Thoracic aorta (tissue), 2 donors: Measurements from ENCODE around the gene IFT88. TPM values are rescaled to one million over a fixed set of nuclear protein-coding genes. Genes with fewer than 3 reads are reported as not detected.

Experiments used
- ATAC-seq: fragments of 150-250 bp; one replicate; pipeline ENCODE4 v1.8.0; 2017; ENCODE audit warnings: low read depth; ENCODE audit not compliant: insufficient number of reproducible peaks, low FRiP score
- DNase-seq: peaks from one replicate; pipeline ENCODE4 v3.0.0-alpha.2; 2020; ENCODE audit warnings: low spot score
- H3K27ac ChIP-seq, 2 donors: fragments of 200-600 bp; sonication (generic); 1 replicate in 1 of 2; 2 replicates in 1 of 2; pipeline ENCODE4 v1.5.1; 2016; ENCODE audit warnings: mild to moderate bottlenecking in 2 of 2, moderate library complexity in 2 of 2
- H3K27me3 ChIP-seq: fragments of 200-600 bp; sonication (generic); replicated peaks from 2 replicates; pipeline ENCODE4 v1.6.0; 2016; ENCODE audit warnings: mild to moderate bottlenecking; ENCODE audit not compliant: insufficient read depth
- H3K36me3 ChIP-seq: fragments of 200-600 bp; sonication (generic); one replicate; pipeline ENCODE4 v1.5.1; 2016
- H3K4me1 ChIP-seq, 2 donors: fragments of 200-600 bp; sonication (generic); 1 replicate in 1 of 2; 2 replicates in 1 of 2; pipeline versions ENCODE4 v1.5.1 to v1.6.0; 2016; ENCODE audit warnings: low read depth in 2 of 2, mild to moderate bottlenecking in 1 of 2; ENCODE audit not compliant: control insufficient read depth in 1 of 2
- H3K4me3 ChIP-seq: fragments of 200-600 bp; sonication (generic); 2 replicates; pipeline ENCODE4 v1.5.1; 2016; ENCODE audit warnings: mild to moderate bottlenecking
- H3K9me3 ChIP-seq: fragments of 200-600 bp; sonication (generic); 2 replicates; pipeline ENCODE4 v1.5.1; 2016
- CTCF ChIP-seq: fragments of 200-600 bp; sonication (generic); IDR thresholded peaks from one replicate; pipeline ENCODE4 v1.5.1; 2019; ENCODE audit warnings: antibody characterized with exemption
- total RNA-seq, 2 donors: library from RNA; depleted of rRNA; stranded (reverse); fragments of >200 nt; gene quantifications; one replicate each; pipeline versions ENCODE4 v1.1.0 to v1.2.3, GENCODE V29; 2016

Gene IFT88
- total RNA-seq, 2 donors from 2014 or later = 8.8 to 13.0 TPM

- no peaks in the 10 kb centered on the region for H3K9me3 ChIP-seq
- no peak for DNase-seq
- H3K27ac ChIP-seq = no peak overlapping the region
- peaks cover 0 to 16% of the 10 kb centered on the region in 2 donors for H3K4me1 ChIP-seq
- no peak for TF ChIP-seq CTCF
- H3K4me3 ChIP-seq = no peak overlapping the region
- H3K36me3 ChIP-seq = no peaks in the 10 kb centered on the region
- ATAC-seq = no peak
- H3K27me3 ChIP-seq = no peaks in the 10 kb centered on the region
Measured at GRCh38 chr13:20701461-20701860, 134.5 kb downstream of the IFT88 start.

- no peaks in the 10 kb centered on the region for H3K36me3 ChIP-seq
- ATAC-seq (no peak), DNase-seq (no peak)
- no peaks in the 10 kb centered on the region for H3K27me3 ChIP-seq
- H3K4me3 ChIP-seq = peak overlapping the region; percentile 75
- no peak for TF ChIP-seq CTCF
- peaks cover 0 to 16% of the 10 kb centered on the region in 2 donors for H3K4me1 ChIP-seq
- H3K9me3 ChIP-seq = no peaks in the 10 kb centered on the region
- H3K27ac ChIP-seq = no peak overlapping the region
Measured at GRCh38 chr13:20702530-20702914, 135.6 kb downstream of the IFT88 start.

DNA sequence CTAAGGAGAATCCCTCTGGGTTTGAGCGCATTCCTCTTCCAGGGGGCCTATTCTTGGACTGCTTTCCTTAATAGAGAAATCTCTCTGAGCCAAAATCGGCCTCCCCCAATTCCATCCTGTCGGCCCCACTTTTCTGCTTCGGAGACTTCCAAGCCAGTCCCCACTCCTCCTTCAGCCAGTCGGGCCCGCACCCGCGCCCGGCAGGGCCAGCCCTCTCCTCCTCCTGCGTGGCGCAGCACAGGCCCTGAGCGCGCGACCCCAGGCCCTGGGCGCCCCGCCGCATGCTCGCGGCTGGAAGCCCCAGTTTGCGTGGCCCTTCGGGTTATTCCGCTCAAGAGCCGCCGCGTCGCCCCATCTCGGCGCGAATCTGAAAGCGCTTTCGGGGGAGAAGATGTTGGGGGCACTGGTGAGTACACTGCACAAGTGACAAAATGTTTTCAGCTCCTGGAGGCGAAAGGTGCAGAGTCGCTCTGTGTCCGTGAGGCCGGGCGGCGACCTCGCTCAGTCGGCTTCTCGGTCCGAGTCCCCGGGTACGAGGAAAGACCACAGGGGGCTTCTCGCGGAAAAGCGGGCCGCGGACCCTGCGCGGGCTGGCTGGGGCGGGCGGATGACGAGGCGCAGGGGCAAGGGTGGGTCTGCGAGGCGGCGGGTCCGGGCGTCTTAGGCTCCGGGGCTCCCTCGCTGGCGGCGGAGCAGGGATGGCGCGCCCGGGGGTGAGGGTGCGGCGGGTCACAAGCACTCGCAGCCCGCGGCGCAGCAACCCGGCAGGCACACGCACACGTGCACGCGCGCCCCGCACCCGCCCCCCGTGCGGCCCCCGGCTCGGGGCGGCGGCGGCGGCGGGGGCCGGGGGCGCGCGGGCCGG, 136.2 kb downstream of the IFT88 start, which contains the start of gene IL17D:
Gene IL17D (plus strand): TSS at position 785 of the 865 bp plus-strand sequence. CDS start 303 bp downstream, outside the sequence.
- ATAC-seq (no peak), DNase-seq (no peak)
- Histone ChIP-seq H3K4me3 (peak within 1 kb of the TSS; percentile 75), H3K27ac (peak within 1 kb of the TSS; percentile 11 to 51), H3K27me3 (no peaks in the 10 kb centered on the region), H3K4me1 (peaks cover 0 to 16% of the 10 kb centered on the region in 2 donors), H3K9me3 (no peaks in the 10 kb centered on the region), H3K36me3 (no peaks in the 10 kb centered on the region)
- TF ChIP-seq CTCF = no peak

GRCh38 chr13:20703780-20704458, 137.0 kb downstream of the IFT88 start:
- Histone ChIP-seq H3K27me3 (no peaks in the 10 kb centered on the region), H3K27ac (no peak overlapping the region), H3K9me3 (no peaks in the 10 kb centered on the region), H3K4me1 (peaks cover 0 to 22% of the 10 kb centered on the region in 2 donors), H3K4me3 (peak overlapping the region; percentile 71), H3K36me3 (no peaks in the 10 kb centered on the region)
- peak; percentile 61 for TF ChIP-seq CTCF
- ATAC-seq (peak; percentile 34), DNase-seq (no peak)

DNA sequence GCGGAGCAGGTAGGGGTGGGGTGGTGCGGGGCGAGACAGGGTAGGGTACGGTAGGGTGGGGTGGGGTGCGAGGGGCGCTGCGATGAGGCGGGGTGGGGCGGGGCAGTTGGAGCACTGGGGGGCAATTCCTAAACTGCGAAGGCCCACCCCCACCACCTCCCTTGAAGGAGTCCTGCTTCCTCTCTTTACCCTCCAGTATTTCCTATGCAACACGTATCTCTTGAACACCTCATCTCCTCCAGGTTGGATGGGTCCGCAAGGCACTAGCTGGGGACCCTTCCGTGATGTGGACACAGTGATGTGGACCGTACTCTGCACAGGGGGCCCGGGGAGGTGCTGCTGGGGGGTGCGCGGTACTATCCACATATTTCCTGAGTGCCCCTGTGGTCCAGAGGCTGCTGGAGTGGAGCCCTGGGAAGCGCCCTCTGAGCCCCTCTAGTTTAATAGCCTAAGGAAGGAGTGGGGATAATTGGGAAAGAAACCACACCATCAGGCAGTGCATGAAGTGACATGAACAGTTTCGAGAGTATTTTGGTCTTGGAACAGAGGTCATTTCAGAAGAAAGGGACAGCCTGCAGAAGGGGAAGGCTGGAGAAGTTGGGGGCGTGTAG, 137.6 kb downstream of the IFT88 start:
- no peak for TF ChIP-seq CTCF
- no peak for DNase-seq
- Histone ChIP-seq H3K27ac (no peak overlapping the region), H3K4me3 (peak overlapping the region; percentile 71), H3K4me1 (peaks cover 4 to 28% of the 10 kb centered on the region in 2 donors), H3K9me3 (no peaks in the 10 kb centered on the region), H3K36me3 (no peaks in the 10 kb centered on the region), H3K27me3 (no peaks in the 10 kb centered on the region)
- ATAC-seq = no peak
